Measurements from ENCODE around the gene GATAD2A. TPM values are rescaled to one million over a fixed set of nuclear protein-coding genes. Genes with fewer than 3 reads are reported as not detected.
A peak's percentile ranks its signal among the peaks of the same experiment; 100 is the strongest.

The GATAD2A gene
- total and polyA plus RNA-seq, 9 of the 15 experiments (the other 6 are each of a cell fraction or from before 2014, with no cell fraction given) = 2.4 to 226 (median 44.2) TPM

DNA sequence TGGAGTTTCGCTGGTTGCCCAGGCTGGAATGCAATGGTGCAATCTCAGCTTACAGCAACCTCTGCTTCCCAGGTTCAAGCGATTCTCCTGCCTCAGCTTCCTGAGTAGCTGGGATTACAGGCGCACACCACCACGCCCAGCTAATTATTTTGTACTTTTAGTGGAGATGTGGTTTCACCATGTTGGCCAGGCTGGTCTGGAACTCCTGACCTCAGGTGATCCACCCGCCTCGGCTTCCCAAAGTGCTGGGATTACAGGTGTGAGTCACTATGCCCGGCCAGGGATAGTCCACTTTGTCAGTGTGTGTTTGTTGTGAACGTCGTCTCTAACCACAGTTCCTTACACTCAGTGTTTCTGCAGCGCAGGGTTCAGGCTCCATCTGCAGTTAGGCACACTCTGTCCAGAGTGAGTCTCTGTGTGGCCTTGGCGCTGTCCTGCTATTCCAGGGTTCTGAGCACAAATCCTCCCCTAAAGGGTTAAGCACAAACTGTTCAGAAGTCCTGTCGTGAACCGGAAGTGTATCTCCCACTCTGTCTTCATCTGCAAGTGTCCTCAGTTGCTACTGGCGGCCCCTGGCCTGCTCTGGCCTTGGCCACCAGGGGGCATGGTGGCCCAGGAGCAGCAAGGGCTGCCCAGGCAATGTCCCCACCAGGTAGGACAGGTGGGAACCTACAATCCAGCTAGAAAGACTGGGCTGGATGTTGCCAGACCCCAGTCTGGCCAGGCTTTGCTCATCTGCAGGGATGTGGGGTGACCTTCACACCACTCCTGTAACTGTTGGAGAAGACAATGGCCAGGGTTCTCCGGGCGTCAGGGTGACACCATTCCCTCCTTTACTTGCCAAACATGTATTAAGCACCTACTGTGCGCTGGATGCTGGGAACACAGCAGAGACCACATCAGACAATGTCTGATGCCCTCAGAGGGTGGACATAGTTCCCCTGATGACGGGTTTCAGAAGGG lies 38.8 kb upstream of the GATAD2A start (continued):
- TF ChIP-seq YY1 (IDR thresholded peaks at IDR 0.05; ENCODE audit: borderline replicate concordance in 1 of 3, control insufficient read depth in 1 of 3, extremely low read depth in 1 of 3, insufficient read depth in 3 of 3, insufficient read length in 1 of 3, insufficient replicate concordance in 2 of 3, low read depth in 1 of 3, low read length in 2 of 3) (peak in 2 of 3 experiments; percentile 45 to 62), GTF2F1 (IDR thresholded peaks at IDR 0.05; ENCODE audit: low read depth, low read length) (no peak), ZNF511 (CRISPR knock-in tag; IDR thresholded peaks at IDR 0.05) (0 out of 2 replicates have a peak, but pooled peaks have one; percentile 44), SMARCC2 (IDR thresholded peaks at IDR 0.05; ENCODE audit: low read depth) (no peak), NCOR1 (IDR thresholded peaks at IDR 0.05) (no peak), KLF16 (IDR thresholded peaks at IDR 0.05) (peak; percentile 55), NKRF (IDR thresholded peaks at IDR 0.05; ENCODE audit: borderline replicate concordance) (no peak), PYGO2 (tag; IDR thresholded peaks at IDR 0.05) (no peak), MEIS2 (IDR thresholded peaks at IDR 0.05; ENCODE audit: partially characterized antibody) (peak; percentile 44), PHF8 (IDR thresholded peaks at IDR 0.05; ENCODE audit: borderline replicate concordance, low read length) (peak; percentile 23; the same call in 1 of the 2 replicates), PHF21A (IDR thresholded peaks at IDR 0.05; ENCODE audit: borderline replicate concordance, low read depth) (no peak), IRF2 (CRISPR knock-in tag; IDR thresholded peaks at IDR 0.05) (no peak), EGR1 (conservative IDR thresholded peaks at IDR 0.05) (peak; percentile 60; the same call in 1 of the 2 replicates), SAP30 (IDR thresholded peaks at IDR 0.05; ENCODE audit: borderline replicate concordance, insufficient read depth, low read depth, low read length, poor library complexity, severe bottlenecking) (no peak), ZEB2 (IDR thresholded peaks at IDR 0.05) (peak; percentile 93; the same call in 1 of the 2 replicates), TAF15 (IDR thresholded peaks at IDR 0.05; ENCODE audit: low read depth, low read length) (no peak), ZC3H8 (IDR thresholded peaks at IDR 0.05) (no peak), POU5F1 (IDR thresholded peaks at IDR 0.05; ENCODE audit: borderline replicate concordance, low read depth, low read length, partially characterized antibody) (no peak), ESRRA (IDR thresholded peaks at IDR 0.05; ENCODE audit: borderline replicate concordance, low read depth) (peak; percentile 71), KAT2B (IDR thresholded peaks at IDR 0.05; ENCODE audit: low read depth, low read length) (no peak), MTA3 (IDR thresholded peaks at IDR 0.05; ENCODE audit: borderline replicate concordance) (peak; percentile 87; the same call in 1 of the 2 replicates), JUNB (CRISPR knock-in tag; conservative IDR thresholded peaks at IDR 0.05) (no peak), YBX1 (IDR thresholded peaks at IDR 0.05) (no peak), HIVEP1 (CRISPR knock-in tag; IDR thresholded peaks at IDR 0.05) (no peak)
- TF ChIP-seq, protein P1, sequence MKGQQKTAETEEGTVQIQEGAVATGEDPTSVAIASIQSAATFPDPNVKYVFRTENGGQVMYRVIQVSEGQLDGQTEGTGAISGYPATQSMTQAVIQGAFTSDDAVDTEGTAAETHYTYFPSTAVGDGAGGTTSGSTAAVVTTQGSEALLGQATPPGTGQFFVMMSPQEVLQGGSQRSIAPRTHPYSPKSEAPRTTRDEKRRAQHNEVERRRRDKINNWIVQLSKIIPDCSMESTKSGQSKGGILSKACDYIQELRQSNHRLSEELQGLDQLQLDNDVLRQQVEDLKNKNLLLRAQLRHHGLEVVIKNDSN (CRISPR knock-in tag; IDR thresholded peaks at IDR 0.05) = no peak
